Measurements from ENCODE around the gene ANAPC4.

DNA sequence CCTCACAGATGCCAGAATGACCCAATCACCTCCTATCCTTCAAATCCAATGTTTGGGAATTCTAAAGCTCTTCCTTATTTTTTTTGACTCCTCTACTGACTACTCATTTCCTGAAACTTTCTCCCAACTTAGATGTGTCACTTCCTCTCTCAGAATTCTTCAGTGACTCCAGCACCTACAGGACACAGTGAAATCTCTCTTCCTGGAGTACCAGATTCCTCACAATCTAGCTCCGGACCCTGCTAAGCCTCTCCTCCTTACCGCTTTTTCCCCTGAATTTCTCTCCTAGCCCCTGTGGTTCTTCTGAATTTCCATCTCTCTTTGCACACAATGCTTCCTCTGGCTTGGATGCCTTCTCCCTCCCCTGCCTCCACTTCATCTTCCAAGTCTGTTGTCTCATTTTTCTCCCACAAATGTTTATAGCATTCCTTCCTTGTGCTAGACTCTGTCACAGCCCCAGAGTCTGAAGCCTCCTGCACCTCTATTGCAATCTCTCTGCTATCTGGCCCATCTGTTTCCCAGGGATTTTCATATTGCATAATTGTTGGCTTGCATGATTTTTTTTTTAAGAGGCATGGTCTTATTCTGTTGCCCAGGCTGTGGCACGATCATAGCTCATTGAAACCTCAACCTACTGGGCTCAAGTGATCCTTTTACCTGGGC, 80.1 kb downstream of the ANAPC4 start:
- no peak for TF ChIP-seq CTCF (IDR thresholded peaks at IDR 0.05; ENCODE audit: extremely low read depth in 1 of 2, insufficient read depth in 1 of 2, low read depth in 1 of 2, low read length in 2 of 2)
- TF ChIP-seq POLR2AphosphoS5 (IDR thresholded peaks at IDR 0.05; ENCODE audit: insufficient read depth, low read depth, low read length), result peak; percentile 74
- no peak for TF ChIP-seq EZH2 (IDR thresholded peaks at IDR 0.05; ENCODE audit: borderline replicate concordance, low read depth, low read length, severe bottlenecking)
- TF ChIP-seq POLR2A (IDR thresholded peaks at IDR 0.05; ENCODE audit: low read depth, low read length), result peak; percentile 63
- TF ChIP-seq JUN (IDR thresholded peaks at IDR 0.05; ENCODE audit: borderline replicate concordance, insufficient read depth, insufficient read length, low read depth), result peak; percentile 88
- TF ChIP-seq, protein P1, sequence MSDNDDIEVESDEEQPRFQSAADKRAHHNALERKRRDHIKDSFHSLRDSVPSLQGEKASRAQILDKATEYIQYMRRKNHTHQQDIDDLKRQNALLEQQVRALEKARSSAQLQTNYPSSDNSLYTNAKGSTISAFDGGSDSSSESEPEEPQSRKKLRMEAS (IDR thresholded peaks at IDR 0.05; ENCODE audit: insufficient read depth, insufficient read length), result no peak

Measured in endothelial cell of umbilical vein (primary cell).